DMS 273 (cell line): ENCODE measurements around the gene SH3GL1.

Source experiments
- DNase-seq: peaks from one replicate; lab custom pipeline; 2025; ENCODE audit not compliant: unreplicated experiment; lab: John Stamatoyannopoulos, UW

The SH3GL1 gene

GRCh38 chr19:4431808-4432674 is 31.7 kb upstream of the SH3GL1 start:
- no peak for DNase-seq

GRCh38 chr19:4431296-4431695 is 30.9 kb upstream of the SH3GL1 start:
- no peak for DNase-seq

GRCh38 chr19:4430760-4431159 is 30.4 kb upstream of the SH3GL1 start:
- no peak for DNase-seq

- no peak for DNase-seq
These were observed 29.4 kb upstream of the SH3GL1 start for GRCh38 chr19:4429771-4430171.

- DNase-seq, result no peak
These were observed 28.9 kb upstream of the SH3GL1 start for GRCh38 chr19:4429256-4429655.

GRCh38 chr19:4428326-4428975 is 28.1 kb upstream of the SH3GL1 start:
- no peak for DNase-seq

DNA sequence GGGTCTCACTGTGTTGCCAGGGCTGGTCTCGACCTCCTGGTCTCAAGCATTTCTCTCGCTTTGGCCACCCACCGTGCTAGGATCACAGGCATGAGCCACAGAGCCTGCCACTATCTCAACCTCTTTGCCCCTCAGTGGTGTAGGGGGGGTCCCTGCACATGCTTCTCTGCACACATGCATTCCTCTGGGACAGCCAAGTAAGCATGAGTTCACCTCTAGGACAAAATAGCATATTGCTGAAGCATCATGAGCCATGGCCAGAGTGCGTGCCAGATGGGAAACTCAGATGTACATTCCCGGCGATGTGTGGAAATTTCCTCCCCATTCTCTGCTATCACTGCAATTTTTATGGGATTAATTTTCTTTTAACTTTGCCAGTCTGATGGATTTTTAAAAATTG is 25.2 kb upstream of the SH3GL1 start:
- no peak for DNase-seq

DNA sequence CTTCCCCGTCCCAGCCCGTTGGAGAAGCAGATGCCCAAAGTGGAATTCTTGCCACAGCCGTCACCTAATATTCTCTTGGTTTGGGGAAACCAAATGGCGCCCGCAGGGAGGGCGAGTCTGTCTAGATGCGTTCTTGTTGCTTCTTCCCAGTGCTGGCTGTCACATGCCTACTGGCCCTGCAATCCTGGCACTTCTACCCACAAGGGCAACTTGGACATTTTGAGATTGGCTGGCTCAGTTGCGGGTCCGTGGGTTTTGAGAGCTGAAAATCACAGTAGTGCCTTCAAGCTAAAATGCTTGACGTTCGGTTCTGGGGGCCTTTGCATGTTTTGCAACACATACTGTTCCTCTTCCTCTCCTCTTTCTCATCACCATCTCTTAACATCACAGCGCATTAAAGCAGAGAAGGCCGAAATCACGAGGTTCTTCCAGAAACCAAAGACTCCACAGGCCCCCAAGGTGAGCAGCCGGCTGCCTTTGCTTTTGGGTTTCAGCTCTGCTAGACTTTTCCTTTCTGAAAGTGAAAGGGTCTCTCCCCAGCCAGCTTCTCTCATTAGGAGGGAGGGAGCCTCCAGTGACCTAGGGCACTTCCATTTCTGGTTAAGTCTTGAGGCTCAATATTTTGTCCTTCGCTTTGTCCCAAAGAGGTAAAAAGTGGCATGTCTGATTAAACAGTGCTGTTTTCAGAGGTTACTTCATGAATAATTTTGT is 23.2 kb upstream of the SH3GL1 start:
- DNase-seq, result no peak

- DNase-seq, result no peak
These were observed 15.9 kb upstream of the SH3GL1 start for GRCh38 chr19:4416268-4416667.

GRCh38 chr19:4415352-4415751 is 15.0 kb upstream of the SH3GL1 start:
- DNase-seq, result peak; percentile 69

DNA sequence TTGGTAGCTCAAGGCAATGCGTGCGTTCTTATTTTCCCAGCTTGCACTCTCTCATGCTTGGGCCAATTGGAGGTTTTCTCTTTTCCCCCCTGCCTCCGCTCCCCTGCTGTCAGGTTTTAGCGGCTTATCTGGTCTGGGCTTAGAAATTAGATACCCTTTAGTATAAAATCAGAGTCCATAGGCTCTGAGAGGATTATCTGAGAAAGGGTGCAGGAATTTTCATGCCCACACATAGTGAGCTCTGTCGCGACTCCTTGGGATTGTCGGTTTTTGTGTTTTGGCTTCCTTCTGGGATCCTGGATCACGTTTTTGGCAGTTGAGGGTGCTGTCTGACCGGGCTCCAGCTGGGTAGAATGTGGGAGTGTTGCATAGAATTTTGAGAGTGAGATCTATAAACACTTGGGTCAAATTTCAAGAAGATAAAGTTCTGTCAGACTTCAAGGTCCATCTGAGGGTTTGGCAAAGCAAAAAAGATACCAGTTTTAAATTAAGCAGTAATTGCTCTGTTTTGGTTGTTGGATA is 14.5 kb upstream of the SH3GL1 start:
- DNase-seq, result peak; percentile 77

- no peak for DNase-seq
These were observed 13.9 kb upstream of the SH3GL1 start for GRCh38 chr19:4414144-4414799.

GRCh38 chr19:4413588-4413987 is 13.2 kb upstream of the SH3GL1 start:
- no peak for DNase-seq

DNA sequence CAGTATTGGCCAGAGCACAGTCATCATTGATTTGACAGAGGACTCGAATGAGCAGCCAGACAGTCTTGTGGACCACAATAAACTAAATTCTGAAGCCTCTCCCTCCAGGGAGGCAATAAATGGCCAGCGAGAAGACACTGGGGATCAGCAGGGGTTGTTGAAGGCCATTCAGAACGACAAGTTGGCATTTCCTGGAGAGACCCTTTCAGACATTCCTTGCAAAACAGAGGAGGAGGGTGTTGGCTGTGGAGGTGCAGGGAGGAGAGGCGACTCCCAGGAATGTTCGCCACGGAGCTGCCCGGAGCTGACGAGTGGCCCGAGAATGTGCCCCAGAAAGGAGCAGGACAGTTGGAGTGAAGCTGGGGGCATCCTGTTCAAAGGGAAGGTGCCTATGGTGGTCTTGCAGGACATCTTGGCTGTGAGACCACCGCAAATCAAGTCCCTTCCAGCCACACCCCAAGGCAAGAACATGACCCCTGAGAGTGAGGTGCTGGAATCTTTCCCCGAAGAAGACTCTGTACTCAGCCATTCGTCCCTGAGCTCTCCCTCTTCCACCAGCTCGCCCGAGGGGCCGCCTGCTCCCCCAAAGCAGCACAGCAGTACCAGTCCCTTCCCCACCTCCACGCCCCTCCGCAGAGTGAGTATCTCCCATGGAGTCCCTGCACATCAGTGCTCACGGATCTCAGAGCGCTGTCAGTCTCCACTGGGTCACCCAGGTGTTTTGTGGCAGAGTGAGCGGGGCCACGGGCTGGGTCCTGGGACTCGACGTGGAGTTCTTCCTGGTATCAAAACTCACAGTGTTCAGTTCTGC is 9.0 kb upstream of the SH3GL1 start:
- DNase-seq, result no peak

- no peak for DNase-seq
These were observed 6.3 kb upstream of the SH3GL1 start for GRCh38 chr19:4406626-4407025.

GRCh38 chr19:4405977-4406376 is 5.6 kb upstream of the SH3GL1 start:
- no peak for DNase-seq

DNA sequence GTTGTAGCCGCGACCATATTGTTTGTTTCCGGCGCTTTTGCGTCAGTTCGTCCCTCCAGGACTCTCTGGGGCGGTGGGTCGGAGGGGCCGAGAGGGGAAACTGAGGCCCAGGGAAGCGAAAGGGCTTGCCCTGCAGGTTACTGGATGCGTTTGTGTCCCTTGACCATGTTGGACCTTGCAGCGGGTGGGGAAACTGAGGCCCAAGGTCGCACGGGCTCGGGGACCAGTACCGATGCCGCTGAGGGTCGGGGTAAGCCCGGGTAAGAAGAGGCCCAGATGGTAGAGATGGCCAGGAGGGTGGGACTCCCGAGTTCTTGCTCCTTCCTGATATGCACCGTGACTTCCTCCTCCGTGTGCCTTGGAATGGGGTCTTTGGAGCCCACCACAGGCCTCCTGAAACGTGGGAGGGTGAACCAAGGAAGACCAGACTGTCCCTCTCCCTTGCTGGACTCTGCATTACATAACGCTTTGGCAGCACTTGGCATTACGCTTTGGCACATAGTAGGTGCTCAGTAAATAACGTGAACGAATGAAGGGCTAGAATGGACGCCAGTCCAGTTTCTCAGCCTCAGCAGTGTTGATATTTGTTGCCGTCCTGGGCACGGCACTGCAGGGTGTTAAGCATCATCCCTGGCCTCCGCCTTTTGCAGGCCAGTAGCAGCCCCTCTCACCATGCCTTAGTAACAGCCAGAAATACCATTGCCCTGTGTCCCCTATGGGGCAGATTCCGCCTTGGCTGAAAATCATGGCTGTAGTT is 2.8 kb upstream of the SH3GL1 start:
- no peak for DNase-seq

GRCh38 chr19:4402171-4403004 is 2.0 kb upstream of the SH3GL1 start, which contains the start of gene CHAF1A:
Gene CHAF1A, plus strand, starts transcription at chr19:4402640. Its CDS starts 123 bp downstream, at chr19:4402763.
- peak; percentile 100 for DNase-seq

DNA sequence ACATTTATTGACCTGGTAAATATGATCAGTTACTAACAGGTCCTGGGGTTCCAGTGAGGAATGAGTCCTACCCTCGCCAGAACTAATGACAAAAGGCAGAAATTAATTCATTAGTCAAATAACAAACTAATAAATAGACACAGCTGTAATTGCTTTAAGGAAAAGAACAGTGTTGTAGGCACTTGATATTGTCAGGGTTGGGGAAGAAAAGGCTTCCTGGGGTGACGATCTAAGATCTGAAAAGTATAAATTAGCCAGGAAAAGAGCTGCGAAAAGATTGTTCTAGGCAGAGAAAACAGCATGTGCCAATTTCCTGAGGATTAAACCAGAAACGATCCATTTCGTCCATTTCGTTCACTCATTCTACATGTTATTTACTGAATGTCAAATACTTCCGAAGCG is 1.4 kb upstream of the SH3GL1 start:
- DNase-seq, result no peak
